Stimulated activated CD4-positive, alpha-beta T cell treated with anti-CD3 and anti-CD28 coated beads, Interleukin-2, amount 100 ng/mL, for 24 hours (primary cell): ENCODE results near the gene TRPM7.
"Not testable (repeated sequence)": the region's sequence is repeated elsewhere in the genome, so short reads cannot be mapped to it uniquely, and the experiment has no call there.

ENCODE experiments used
- DNase-seq, 2 donors: peaks; one replicate each; pipeline ENCODE4 v3.0.0-alpha.2; 2020

Gene TRPM7

DNA sequence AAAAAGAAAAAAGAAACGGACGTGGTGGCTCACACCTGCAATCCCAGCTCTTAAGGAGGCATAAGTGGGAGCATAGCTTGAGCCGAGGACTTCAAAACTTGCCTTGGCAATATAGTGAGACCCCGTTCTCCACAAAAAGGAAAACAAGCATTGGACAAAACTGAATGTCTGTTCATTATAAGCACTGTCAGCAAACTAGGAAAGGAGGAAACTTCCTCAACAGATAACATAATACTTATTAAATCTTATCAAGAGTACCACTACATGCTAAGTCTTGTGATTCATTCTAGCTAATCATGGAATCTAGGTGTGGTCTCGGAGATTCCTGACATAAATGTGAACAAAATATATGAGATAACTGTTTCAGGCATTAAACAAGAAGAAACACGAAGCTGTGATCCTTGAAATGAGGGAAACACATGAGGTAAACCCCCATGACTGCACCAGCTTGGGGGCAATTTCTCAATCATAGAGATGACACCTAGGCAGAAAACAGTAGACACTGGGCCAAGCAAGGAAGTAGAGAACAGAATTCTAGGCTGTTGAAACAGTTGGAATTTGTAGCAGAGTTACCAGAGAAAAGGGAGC is 33.3 kb downstream of the TRPM7 start:
- no peak for DNase-seq

DNA sequence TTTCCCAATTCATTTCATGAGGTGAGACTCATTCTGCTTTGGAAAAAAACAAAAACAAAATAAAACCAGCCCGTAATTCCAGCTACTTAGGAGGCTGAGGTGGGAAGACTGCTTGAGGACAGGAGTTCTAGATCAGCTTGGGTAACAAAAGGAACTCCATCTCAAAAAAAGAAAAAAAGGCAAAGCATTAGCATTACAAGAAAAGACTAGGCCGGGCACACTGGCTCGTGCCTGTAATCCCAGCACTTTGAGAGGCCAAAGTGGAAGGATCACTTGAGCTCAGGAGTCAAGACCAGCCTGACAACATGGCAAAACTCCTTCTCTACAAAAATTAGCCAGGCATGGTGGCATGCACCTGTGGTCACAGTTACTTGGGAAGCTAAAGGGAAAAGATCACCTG is 33.9 kb downstream of the TRPM7 start:
- DNase-seq = no peak

DNA sequence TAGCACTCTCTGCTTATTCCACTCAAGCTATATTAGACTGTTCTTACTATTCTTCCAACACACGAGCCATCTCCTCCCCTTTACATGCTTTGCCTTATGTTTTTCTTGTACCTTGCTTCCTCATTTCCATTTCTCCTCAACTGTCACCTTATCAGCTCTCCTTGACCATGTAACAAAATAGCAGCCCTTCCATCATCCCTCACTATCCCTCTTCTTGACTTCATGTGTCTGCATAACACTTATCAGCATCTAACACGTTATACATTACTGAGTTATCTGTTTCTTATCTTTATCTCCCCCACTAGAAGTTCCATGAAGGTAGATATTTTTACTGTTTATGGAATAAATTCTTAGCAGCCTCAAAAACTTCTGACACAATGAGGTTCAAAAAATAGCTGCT is 45.3 kb downstream of the TRPM7 start:
- DNase-seq = no peak

DNA sequence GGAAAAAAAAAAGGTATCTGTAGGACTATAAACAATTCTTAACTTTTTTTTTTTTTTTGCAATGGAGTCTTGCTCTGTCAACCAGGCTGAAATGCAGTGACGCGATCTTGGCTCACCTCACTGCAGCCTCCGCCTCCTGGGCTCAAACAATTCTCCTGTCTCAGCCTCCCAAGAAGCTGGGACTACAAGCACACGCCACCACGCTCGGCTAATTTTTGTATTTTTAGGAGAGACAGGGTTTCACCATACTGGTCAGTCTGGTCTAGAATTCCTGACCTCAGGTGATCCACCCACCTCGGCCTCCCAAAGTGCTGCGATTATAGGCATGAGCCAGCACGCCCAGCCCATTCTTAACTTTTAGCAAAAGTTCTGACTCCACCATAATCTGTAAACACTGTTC is 50.5 kb downstream of the TRPM7 start:
- no peak for DNase-seq

DNA sequence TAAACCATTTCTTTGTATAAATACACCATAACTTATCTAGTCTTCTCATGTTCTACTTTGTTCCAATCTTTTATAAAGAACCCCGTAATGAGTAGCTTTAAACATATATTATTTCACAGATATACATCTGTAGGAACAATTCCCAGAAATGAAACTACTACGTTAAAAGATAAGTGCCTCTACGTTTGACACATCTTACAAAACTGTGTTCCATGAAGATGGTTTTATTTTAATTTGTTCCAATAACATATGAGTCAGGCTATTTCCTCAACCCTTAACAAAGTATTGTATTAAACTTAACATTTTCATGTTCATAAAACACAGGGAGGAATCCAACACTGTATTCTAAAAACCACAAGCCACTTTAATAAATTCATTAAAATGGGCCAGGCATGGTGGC is 52.9 kb downstream of the TRPM7 start:
- no peak for DNase-seq

DNA sequence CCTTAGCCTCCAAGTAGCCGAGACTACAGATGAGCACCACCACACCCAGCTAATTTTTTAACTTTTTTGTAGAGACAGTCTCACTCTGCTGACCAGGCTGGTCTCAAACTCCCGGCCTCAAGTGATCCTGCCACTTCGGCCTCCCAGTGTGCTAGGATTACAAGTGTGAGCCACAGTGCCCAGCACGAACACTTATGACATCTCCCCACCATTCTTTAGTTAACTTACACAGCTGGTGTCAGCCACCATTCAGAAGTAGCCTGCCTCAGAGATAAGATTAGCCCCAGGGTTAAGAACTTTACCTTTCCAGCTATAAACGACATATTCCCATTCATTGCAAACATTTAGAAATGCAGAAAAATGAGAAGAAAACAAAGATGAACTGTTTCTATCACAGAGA is 58.2 kb downstream of the TRPM7 start:
- no peak for DNase-seq

DNA sequence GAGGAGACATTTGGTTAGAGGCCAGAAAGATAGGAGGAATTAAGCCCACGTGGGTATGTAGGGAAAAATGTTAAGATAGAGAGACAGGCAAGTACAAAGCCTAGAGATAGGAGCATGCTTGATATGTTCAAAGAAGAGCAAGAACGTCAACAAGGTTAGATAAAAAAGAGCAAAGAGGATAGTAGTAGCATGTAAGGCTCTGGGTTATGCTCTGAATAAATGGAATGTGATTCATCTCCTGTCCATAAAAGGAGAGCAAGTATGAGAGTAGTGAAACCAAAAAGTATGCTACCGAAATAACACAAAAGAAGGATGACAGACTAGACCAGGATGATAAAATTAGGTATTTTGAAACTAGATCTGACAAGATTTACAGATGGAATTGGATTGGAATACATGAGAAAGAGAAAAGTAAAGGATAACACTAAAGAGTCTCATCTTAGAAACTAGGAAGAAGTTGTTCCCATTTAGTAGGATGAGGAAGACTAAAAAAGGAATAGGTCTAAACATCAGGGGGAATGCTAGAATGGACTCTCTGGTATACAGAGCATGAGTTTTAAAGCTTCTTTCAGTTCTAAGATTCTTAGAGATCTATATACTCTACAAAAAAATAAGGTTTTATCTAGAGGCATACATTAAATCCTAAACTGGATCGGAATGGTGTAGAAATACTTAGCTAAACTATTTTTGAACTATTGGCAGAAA is 59.1 kb downstream of the TRPM7 start:
- no peak for DNase-seq

DNA sequence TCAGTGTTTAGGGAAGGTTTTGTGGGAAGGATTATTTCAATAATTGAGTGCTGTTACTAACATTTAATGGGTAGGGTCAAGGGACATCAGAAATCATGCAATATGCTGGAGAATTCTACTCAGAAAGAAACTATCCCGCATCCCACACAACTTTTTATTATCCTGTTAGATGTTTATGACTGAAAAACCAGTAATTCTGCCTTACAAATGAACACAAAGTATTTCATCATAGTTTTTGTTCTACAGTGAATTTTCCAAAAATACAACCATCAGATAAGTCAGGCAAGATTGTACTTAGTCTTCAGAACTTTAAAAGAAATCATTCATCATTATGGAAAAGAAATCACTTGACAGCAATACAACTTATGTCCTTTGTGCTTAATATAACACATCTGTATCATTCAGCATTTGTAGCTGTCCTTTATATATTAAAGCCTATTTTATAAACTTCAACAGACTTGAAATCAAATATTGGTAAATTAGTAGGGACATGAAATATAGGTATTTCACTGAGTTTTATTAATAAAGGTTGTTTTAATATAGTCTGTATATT is 61.9 kb downstream of the TRPM7 start:
- DNase-seq = no peak

DNA sequence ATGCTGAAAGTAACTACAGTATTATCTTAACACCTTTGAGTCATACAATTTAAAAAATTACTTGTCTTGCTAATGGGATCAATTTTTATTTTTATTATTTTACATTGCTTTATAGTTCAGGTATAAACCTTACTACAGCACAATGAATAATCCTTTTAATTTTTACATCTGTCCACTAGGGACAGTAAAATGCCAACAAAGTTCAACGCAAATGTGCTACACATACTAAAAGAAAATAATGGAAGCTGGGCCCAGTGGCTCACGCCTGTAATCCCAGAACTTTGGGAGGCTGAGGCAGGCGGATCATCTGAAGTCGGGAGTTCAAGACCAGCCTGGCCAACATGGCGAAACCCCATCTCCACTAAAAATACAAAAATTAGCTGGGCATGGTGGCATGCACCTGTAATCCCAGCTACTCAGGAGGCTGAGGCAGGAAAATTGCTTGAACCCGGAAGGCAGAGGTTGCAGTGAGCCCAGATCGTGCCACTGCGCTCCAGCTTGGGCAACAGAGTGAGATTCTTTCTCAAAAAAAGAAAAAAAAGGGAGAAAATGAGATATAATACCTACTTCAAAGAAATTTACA is 64.1 kb downstream of the TRPM7 start:
- DNase-seq = not testable (repeated sequence)

DNA sequence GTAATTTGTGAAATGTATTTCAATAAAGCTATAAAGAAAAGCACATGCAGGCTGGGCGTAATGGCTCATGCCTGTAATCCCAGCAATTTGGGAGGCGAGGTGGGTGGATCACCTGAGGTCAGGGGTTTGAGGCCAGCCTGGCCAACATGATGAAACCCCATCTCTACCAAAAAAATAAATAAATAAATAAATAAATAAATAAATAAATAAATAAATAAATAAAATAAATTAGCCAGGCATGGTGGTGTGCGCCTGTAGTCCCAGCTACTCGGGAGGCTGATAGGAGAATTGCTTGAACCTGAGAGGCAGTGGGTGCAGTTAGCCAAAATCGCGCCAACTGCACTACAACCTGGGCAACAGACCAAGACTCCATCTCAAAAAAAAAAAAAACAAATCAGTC is 69.6 kb downstream of the TRPM7 start:
- DNase-seq = not testable (repeated sequence)

DNA sequence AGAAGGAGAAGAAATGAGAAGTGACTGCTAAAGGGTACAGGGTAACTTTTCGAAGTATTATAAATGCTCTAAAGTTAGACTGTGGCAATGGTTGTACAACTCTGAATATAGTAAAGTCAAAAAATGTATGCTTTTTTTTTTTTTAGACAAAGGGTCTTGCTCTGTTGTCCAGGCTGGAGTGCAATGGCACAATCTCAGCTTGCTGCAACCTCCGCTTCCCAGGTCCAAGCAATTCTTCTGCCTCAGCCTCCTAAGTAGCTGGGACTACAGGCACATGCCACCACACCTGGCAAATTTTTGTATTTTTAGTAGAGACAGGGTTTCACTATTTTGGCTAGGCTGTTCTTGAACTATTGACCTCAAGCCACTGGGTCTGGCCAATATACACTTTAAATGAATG is 70.0 kb downstream of the TRPM7 start:
- not testable (repeated sequence) for DNase-seq

DNA sequence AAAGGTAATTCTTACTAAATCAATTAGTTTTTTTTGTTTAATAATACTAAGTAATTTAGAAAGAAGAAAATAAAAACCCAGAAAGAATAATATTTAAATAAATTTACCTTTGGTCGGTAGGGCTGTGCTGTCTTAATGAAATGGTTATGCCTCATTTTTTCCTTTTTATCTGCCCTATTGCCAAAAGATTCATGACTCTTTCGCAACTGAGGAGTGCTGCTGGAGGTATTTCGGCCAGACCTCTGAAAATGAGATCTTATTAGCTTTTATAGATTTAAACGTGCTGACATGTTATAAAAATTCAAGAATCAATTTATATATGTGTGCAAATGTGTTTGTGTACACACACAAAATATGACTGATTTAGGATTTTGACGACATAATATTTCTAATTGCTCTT is 73.0 kb downstream of the TRPM7 start:
- no peak for DNase-seq

DNA sequence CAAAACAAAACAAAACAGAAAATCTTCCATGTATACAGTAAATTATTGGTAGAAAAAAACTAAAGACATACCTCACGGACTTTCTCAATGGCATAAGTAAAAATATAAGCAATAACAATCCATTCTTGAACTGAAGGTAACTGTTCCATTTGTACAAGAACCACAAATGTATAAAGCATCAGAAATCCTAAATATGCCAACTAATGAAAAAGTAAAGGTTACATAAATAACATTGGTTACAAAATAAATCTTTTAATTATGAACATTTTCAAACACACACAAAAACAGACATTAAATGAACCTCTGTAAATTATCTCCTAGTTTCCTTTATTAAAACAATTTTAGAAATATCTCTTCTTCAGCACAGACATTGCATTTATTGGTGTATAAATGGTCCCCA is 79.5 kb downstream of the TRPM7 start:
- no peak for DNase-seq

DNA sequence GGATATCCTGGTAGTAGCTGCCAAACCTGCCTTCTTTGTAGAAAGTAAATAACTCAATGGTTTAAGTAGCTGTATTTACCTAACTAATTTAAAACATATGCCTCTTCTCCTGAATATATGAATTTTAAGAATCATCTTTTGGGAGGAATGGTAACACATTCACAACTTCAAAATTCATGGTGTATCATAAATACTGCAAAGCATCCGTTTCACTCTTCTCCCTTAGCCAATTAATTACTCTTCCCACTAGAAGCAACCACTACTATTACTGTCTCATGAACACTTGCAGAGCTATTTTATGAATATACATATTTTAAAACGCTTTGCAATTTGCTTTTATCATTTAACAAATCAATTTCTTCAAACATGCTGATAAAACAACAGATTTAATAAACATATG is 81.1 kb downstream of the TRPM7 start:
- no peak for DNase-seq

DNA sequence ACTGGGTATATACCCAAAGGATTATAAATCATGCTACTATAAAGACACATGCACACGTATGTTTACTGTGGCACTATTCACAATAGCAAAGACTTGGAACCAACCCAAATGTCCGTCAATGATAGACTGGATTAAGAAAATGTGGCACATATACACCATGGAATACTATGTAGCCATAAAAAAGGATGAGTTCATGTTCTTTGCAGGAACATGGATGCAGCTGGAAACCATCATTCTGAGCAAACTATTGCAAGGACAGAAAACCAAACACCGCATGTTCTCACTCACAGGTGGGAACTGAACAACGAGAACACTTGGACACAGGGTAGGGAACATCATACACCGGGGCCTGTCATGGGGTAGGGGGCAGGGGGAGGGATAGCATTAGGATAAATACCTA is 84.6 kb downstream of the TRPM7 start:
- DNase-seq = not testable (repeated sequence)

DNA sequence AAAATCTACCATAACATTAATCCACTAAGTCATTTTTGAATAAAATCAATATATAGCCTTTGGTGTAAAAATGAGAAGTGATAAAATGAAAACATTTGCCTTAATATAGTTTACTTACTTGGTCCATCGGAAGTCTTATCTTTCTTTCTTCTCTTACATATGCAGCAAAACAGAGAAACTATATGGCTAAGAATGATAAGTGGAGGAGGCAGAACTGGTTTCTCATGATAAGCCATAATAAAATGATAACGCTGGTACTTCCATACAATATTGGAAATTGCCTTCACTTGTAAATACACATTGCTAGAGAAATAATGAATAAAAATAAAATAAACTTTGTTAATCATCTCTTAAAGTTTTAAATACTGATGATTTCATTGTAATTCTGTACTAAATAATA is 92.3 kb downstream of the TRPM7 start:
- no peak for DNase-seq

DNA sequence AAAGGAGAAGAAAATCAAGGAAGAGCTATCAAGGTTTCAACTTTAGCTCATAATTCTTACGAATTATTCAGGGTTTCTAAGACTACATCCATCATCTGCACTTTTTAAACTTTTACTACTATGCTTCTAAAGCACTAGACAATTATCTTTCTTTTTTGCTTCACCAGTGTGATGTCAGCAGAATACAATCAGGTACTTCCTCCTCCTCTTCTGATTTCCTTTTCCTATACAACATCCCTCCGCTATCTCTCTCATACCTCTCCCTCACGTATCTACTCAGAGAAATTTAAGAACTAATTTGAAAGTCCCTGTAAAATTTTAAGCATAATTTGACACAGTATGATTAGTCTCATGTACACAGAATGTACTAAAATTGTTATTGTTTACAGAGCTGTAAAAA is 92.8 kb downstream of the TRPM7 start:
- no peak for DNase-seq

DNA sequence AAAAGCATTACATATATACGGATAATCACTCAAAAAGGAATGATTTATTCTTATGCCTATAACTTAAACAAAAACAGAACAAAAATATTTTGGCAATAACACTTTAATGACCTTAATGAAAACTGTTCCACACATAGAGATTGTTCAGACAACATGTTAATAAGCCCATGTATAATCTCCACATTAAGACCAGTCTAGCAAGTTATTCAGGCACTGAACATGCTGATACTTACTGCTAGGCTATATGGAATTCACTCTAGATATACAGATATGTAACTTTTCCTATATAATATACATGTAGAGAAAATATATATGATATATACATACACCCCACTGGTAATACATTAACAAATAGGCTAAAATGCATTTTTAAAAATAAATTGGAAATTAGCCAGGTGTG is 96.3 kb downstream of the TRPM7 start:
- DNase-seq = no peak

DNA sequence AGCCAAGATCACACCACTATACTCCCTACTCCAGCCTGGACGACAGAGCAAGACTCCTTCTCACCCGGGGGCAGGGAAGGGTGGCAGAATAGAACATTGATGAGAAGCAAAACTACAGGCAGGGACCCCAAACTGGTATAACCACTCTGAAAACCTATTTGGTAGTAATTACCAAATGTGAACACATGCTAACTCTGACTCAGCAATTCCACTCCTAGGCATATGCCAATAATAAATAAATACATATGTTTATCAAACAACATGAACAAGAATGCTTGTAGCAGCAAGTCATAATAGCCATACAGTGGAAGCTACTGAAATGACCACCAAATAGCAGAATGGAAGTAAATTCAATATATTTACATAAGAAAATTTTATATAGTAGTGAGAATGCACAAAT is 109.1 kb downstream of the TRPM7 start:
- DNase-seq = no peak

DNA sequence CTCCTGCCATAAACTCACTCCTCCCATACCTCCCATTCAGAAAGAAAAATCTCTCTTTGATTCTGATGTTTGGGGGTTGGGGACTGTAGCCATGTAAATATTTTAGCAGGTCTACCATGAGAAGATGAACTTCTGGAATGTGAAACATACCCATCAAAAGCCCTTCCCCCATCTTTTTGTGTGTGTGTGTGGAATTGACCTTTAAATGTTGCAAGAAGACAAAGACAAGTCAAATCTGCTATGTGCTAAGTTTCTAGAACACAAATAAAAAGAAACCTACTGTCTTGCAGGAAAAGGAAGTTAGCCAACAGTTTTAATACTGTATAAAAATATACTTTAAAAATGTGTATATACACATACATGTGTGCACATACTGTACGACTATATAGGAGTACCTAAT is 110.4 kb downstream of the TRPM7 start:
- no peak for DNase-seq

DNA sequence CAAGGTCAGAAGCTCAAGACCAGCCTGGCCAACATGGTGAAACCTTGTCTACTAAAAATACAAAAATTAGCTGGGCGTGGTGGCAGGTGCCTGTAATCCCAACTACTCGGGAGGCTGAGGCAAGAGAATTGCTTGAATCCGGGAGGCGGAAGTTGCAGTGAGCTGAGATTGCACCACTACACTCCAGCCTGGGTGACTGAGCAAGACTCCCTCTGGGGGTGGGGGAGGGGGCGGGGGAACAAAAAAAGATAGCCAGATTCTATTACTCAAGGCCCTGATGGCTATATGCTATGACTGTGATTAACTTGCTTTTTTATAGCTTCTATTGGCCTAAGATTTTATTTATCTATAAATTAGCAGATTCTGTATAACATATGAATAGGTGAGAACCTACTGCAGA is 112.8 kb downstream of the TRPM7 start:
- not testable (repeated sequence) for DNase-seq

DNA sequence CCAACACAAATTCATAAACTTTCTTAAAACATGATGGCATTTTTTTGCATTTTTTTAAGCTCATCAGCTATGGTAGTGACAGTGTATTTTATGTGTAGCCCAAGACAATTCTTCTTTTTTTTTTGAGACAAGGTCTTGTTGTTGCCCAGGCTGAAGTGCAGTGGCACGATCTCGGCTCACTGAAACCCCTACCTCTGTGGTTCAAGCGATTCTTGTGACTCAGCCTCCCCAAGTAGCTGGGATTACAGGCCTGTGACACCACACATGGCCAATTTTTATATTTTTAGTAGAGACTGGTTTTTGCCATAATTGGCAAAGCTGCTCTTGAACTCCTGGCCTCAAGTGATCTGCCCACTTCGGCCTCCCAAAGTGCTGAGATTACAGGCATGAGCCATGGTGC is 122.8 kb downstream of the TRPM7 start:
- DNase-seq = no peak

DNA sequence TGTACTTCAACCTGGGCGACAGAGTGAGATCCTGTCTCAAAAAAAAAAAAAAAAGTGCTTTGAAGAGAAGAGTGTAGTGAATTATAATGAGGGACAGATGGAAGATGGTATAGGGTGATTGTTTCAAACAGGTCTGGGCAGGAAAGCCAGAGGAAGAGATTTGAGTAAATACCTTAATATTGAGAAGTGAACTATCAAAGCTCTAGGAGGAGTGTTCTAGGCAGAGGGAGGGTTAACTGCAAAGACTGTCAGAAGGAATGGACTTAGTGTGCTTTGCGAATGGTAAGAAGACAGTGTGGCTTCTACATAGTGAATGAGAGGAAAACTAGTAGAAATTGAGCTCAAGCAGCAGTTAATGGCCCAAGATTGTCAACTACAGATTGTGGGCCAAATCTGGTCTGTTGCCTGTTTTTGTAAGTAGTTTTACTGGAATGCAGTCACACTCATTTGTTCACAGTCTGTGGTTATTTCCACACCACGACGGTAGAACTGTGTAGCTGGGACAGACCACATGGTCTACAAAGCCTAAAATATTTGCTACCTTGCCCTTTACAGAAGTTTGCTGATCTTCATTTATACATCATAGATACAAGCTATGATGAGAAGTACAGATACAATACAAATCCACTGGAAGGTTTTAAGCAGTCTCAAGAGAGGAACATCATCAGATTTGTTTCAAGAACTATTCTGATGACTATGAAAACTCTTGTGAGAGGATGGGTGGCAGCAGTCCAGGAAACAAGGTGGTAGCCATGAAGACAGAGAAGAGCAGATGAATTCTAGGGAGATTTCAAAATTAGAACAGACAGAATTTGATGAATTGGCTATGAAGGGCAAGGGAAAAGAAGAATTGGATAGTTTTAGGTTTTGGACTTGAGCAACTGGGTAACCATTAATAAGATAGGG is 123.6 kb downstream of the TRPM7 start:
- no peak for DNase-seq
